HepG2 (cell line): ENCODE results near the gene DPP6. TPM values are rescaled to one million over a fixed set of nuclear protein-coding genes. Genes with fewer than 3 reads are reported as not detected.

Experiments used
- ATAC-seq: fragments of 200-7000 bp; cut with Tn5 transposase; 3 replicates; pipeline ENCODE4 v1.9.1; 2020; ENCODE audit warnings: mild to moderate bottlenecking, moderate library complexity
- BruUV-seq: library from RNA; stranded (reverse); fragments of 400-500 nt; replicated peaks from 2 replicates; lab custom pipeline; 2021; lab: Mats Ljungman, UMichigan
- CTCF ChIA-PET: fragments of 300-600 bp; formaldehyde crosslinking; extraction: SDS; loops from one replicate; lab custom pipeline; 2021; ENCODE audit warnings: low total read pairs, inconsistent platforms, low intra/inter-chr PET ratio; lab: Yijun Ruan, JAX
- POLR2A ChIA-PET: fragments of 350-600 bp; sonication (Branson Sonifier 250); formaldehyde crosslinking; loops from one replicate; lab custom pipeline; 2020; ENCODE audit warnings: antibody characterized with exemption, inconsistent platforms; lab: Yijun Ruan, JAX
- DNase-seq: peaks from one replicate; pipeline ENCODE4 v3.0.0-alpha.2; 2015; ENCODE audit warnings: low spot score
- FAIRE-seq: peaks from 3 replicates; lab custom pipeline; 2011; peaks lifted over from hg19 to GRCh38; lab: Jason Lieb, UNC
- H2AFZ ChIP-seq: one replicate; pipeline ENCODE4 v1.6.1; 2011; ENCODE audit warnings: low read length, inconsistent platforms
- H3K27ac ChIP-seq: fragments of 300-600 bp; 3 replicates; pipeline ENCODE4 v1.8.0; 2011; ENCODE audit warnings: mixed run types, mild to moderate bottlenecking, mixed read lengths, low read length, inconsistent platforms; ENCODE audit not compliant: insufficient read depth; ENCODE audit errors: extremely low read length
- H3K27me3 ChIP-seq, 2 experiments: fragments of 200-600 bp in 1 of 2; 2 replicates in 1 of 2; 3 replicates in 1 of 2; pipeline versions ENCODE4 v1.6.0 to v1.8.0; 2011; ENCODE audit warnings: low read length in 2 of 2, mild to moderate bottlenecking in 2 of 2, moderate library complexity in 2 of 2, inconsistent platforms in 1 of 2; ENCODE audit not compliant: insufficient read depth in 2 of 2, control insufficient read depth in 1 of 2
- H3K36me3 ChIP-seq, 2 experiments: fragments of 200-600 bp in 1 of 2; replicated peaks in 1 of 2; 2 replicates in 1 of 2; 3 replicates in 1 of 2; pipeline versions ENCODE4 v1.5.1 to v1.8.0; 2011; ENCODE audit warnings: low read length in 2 of 2, inconsistent platforms in 1 of 2; ENCODE audit not compliant: insufficient read depth in 2 of 2, control insufficient read depth in 1 of 2
- H3K4me1 ChIP-seq: 2 replicates; pipeline ENCODE4 v1.5.1; 2012; ENCODE audit warnings: low read length, inconsistent platforms; ENCODE audit not compliant: insufficient read depth
- H3K4me2 ChIP-seq: 2 replicates; pipeline ENCODE4 v1.6.0; 2011; ENCODE audit warnings: low read depth, low read length, inconsistent platforms
- H3K4me3 ChIP-seq, 3 experiments: fragments of 200-600 bp in 1 of 3; sonication (generic), shearing (Covaris generic) in 1 of 3; replicated peaks in 1 of 3; 2 replicates each; pipeline ENCODE4 v1.5.1; 2011 to 2016; ENCODE audit warnings: low read length in 3 of 3, inconsistent platforms in 2 of 3, low read depth in 2 of 3, mild to moderate bottlenecking in 2 of 3, control low read depth in 1 of 3, mixed read lengths in 1 of 3; ENCODE audit not compliant: insufficient read depth in 1 of 3
- H3K79me2 ChIP-seq: one replicate; pipeline ENCODE4 v1.6.1; 2011; ENCODE audit warnings: low read length, inconsistent platforms; ENCODE audit not compliant: insufficient read depth
- H3K9ac ChIP-seq: 2 replicates; pipeline ENCODE4 v1.6.0; 2011; ENCODE audit warnings: mild to moderate bottlenecking, low read depth, low read length, inconsistent platforms; ENCODE audit not compliant: insufficient read depth
- H3K9me3 ChIP-seq: 2 replicates; pipeline ENCODE4 v1.5.1; 2012; ENCODE audit warnings: mild to moderate bottlenecking, low read length
- H4K20me1 ChIP-seq: 2 replicates; pipeline ENCODE4 v1.6.0; 2011; ENCODE audit warnings: inconsistent platforms, mild to moderate bottlenecking, low read length, moderate library complexity; ENCODE audit not compliant: insufficient read depth
- EEA1 ChIP-seq: sonication (generic); formaldehyde crosslinking; IDR thresholded peaks from 2 replicates; pipeline ENCODE4 v1.5.1; 2020; ENCODE audit warnings: mild to moderate bottlenecking, missing genetic modification reagents, borderline replicate concordance
- HNRNPL ChIP-seq: fragments of 200-400 bp; formaldehyde crosslinking; IDR thresholded peaks from 2 replicates; pipeline ENCODE4 v1.6.1; 2017; ENCODE audit warnings: mild to moderate bottlenecking, low read depth, low read length
- JDP2 ChIP-seq: sonication (generic); formaldehyde crosslinking; IDR thresholded peaks from 2 replicates; pipeline ENCODE4 v1.8.1; 2022; ENCODE audit warnings: missing genetic modification reagents, borderline replicate concordance
- NR2C2 ChIP-seq: sonication (generic); formaldehyde crosslinking; IDR thresholded peaks from 2 replicates; pipeline ENCODE4 v1.4.0; 2020; ENCODE audit warnings: missing genetic modification reagents, mild to moderate bottlenecking, moderate library complexity, borderline replicate concordance
- NR3C1 ChIP-seq: sonication (generic); formaldehyde crosslinking; IDR thresholded peaks from 2 replicates; pipeline ENCODE4 v1.4.0; 2020; ENCODE audit warnings: missing genetic modification reagents
- SOX13 ChIP-seq, 3 experiments: fragments of 450-650 bp in 1 of 3; sonication (generic) in 1 of 3; formaldehyde crosslinking in 1 of 3; IDR thresholded peaks in 2 of 3; conservative IDR thresholded peaks in 1 of 3; 2 replicates each; pipeline versions ENCODE4 v1.5.0 to v1.6.1; 2016 to 2020; ENCODE audit warnings: antibody characterized with exemption in 1 of 3, mild to moderate bottlenecking in 1 of 3, missing compliant biosample characterization in 1 of 3, missing genetic modification reagents in 1 of 3, moderate library complexity in 1 of 3
- ZNF572 ChIP-seq: sonication (generic); formaldehyde crosslinking; IDR thresholded peaks from 2 replicates; pipeline ENCODE4 v1.5.1; 2020; ENCODE audit warnings: mild to moderate bottlenecking, missing genetic modification reagents
- ZNF816 ChIP-seq: sonication (generic); formaldehyde crosslinking; IDR thresholded peaks from 2 replicates; pipeline ENCODE4 v1.8.0; 2022; ENCODE audit warnings: missing genetic modification reagents, mild to moderate bottlenecking, borderline replicate concordance
- ZNF883 ChIP-seq: sonication (generic); formaldehyde crosslinking; IDR thresholded peaks from 2 replicates; pipeline ENCODE4 v1.5.1; 2020; ENCODE audit warnings: mild to moderate bottlenecking, missing genetic modification reagents; ENCODE audit errors: not compliant biosample characterization
- WGBS: methylation state at CpG from one replicate; pipeline ENCODE4 v1.1.6; 2017; ENCODE audit warnings: low lambda C conversion rate; 5-methylcytosine and 5-hydroxymethylcytosine counted together
- in situ Hi-C: cut with HindIII; loops from 2 replicates; pipeline ENCODE4 v1.10.0; 2017; ENCODE audit warnings: low pct_unique_long_range_greater_than_20kb; ENCODE audit not compliant: extremely low pct_ligation_motif_present
- intact Hi-C: fragments of 100-400 bp; cut with micrococcal nuclease; formaldehyde crosslinking; loops from one replicate; pipeline ENCODE4 v1.10.0; 2022; ENCODE audit not compliant: unreplicated experiment
- polyA plus RNA-seq, 8 experiments: library from polyadenylated mRNA; depleted of rRNA in 3 of 8; stranded (reverse) in 7 of 8; unstranded in 1 of 8; fragments of >200 nt; fragmentation: Illumina TruSeq in 4 of 8; extraction: Trizol in 4 of 8; gene quantifications; 2 replicates each; pipeline versions ENCODE4 v1.2.1 to v1.2.3, GENCODE V29; 2011 to 2016; ENCODE audit warnings: low read depth in 4 of 8, missing spikeins in 1 of 8, mixed read lengths in 1 of 8; ENCODE audit not compliant: insufficient read depth in 1 of 8
- total RNA-seq, 5 experiments: library from RNA; depleted of rRNA; stranded (reverse); fragments of >200 nt; fragmentation: Illumina TruSeq; extraction: Trizol; gene quantifications; 2 replicates each; pipeline ENCODE4 v1.2.3, GENCODE V29; 2016; ENCODE audit warnings: low read depth in 1 of 5
- TF ChIP-seq, protein P1 (sequence below): sonication (generic); formaldehyde crosslinking; IDR thresholded peaks from 2 replicates; pipeline ENCODE4 v1.5.0; 2020; ENCODE audit warnings: mild to moderate bottlenecking, missing genetic modification reagents

Gene DPP6
- total and polyA plus RNA-seq, 2 of the 13 experiments (the other 11 are each of a cell fraction or from before 2014, with no cell fraction given), result not detected

DNA sequence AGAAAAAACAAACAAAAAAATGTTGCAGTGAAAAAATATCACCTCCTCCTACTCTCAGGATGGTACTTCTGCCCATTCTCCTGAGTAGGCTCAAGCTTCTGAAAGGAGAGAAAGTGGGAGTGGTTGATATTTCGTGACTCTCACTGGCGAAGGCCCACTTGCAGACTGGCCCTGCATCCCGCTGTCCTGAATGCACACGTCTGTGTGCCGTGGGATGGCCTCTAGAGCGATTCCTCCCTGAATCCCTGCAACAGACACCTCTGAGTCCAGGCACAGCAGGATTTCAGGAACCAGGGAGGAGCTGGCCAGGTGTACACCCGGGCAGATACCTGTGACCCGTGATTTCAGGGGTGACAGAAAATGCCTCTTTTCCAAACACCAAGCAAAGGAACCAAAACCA is 319.2 kb downstream of the DPP6 start:
- no peak for FAIRE-seq
- in situ Hi-C loops (no loop called here), intact Hi-C loops (no loop called here)
- no peak overlapping the region for H3K4me2 ChIP-seq
- H3K27me3 ChIP-seq, result peaks cover 0 to 5% of the 10 kb centered on the region in 2 experiments; a peak in 1 of 5 replicates
- no TSS peak for BruUV-seq
- no peaks in the 10 kb centered on the region for H3K79me2 ChIP-seq
- no peak for DNase-seq
- H3K9ac ChIP-seq, result no peak overlapping the region
- no peak for TF ChIP-seq SOX13 (IDR thresholded peaks at IDR 0.05)
- TF ChIP-seq SOX13 (CRISPR knock-in tag; conservative IDR thresholded peaks at IDR 0.05 in 1 of 2, IDR thresholded peaks at IDR 0.05 in 1 of 2), result no peak
- no peak for TF ChIP-seq NR2C2
- TF ChIP-seq HNRNPL, result no peak
- TF ChIP-seq ZNF883 (CRISPR knock-in tag), result no peak
- TF ChIP-seq, protein P1, sequence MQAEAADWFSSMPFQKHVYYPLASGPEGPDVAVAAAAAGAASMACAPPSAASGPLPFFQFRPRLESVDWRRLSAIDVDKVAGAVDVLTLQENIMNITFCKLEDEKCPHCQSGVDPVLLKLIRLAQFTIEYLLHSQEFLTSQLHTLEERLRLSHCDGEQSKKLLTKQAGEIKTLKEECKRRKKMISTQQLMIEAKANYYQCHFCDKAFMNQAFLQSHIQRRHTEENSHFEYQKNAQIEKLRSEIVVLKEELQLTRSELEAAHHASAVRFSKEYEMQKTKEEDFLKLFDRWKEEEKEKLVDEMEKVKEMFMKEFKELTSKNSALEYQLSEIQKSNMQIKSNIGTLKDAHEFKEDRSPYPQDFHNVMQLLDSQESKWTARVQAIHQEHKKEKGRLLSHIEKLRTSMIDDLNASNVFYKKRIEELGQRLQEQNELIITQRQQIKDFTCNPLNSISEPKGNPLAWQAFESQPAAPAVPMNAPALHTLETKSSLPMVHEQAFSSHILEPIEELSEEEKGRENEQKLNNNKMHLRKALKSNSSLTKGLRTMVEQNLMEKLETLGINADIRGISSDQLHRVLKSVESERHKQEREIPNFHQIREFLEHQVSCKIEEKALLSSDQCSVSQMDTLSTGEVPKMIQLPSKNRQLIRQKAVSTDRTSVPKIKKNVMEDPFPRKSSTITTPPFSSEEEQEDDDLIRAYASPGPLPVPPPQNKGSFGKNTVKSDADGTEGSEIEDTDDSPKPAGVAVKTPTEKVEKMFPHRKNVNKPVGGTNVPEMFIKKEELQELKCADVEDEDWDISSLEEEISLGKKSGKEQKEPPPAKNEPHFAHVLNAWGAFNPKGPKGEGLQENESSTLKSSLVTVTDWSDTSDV (CRISPR knock-in tag), result no peak
- TF ChIP-seq ZNF816, result no peak
- TF ChIP-seq ZNF572 (CRISPR knock-in tag), result no peak
- TF ChIP-seq NR3C1, result no peak
- no peak for TF ChIP-seq EEA1 (CRISPR knock-in tag)
- no peak for TF ChIP-seq JDP2 (CRISPR knock-in tag)
- no peaks in the 10 kb centered on the region for H3K36me3 ChIP-seq
- H3K27ac ChIP-seq, result no peak overlapping the region
- WGBS, result 0% methylated on average over 5 of the region's 8 CpGs
- H3K4me3 ChIP-seq, result no peak overlapping the region
- H4K20me1 ChIP-seq, result no peaks in the 10 kb centered on the region
- no peak for ATAC-seq
- H2AFZ ChIP-seq, result no peak overlapping the region
- H3K9me3 ChIP-seq, result no peaks in the 10 kb centered on the region
- ChIA-PET POLR2A (no interaction called here), CTCF (no interaction called here)
- no peaks in the 10 kb centered on the region for H3K4me1 ChIP-seq
